Ecto neural progenitor cell (in vitro differentiated cells): Measurements from ENCODE around the gene COL15A1.
"Not testable (repeated sequence)": the region's sequence is repeated elsewhere in the genome, so short reads cannot be mapped to it uniquely, and the experiment has no call there.

Experiments
- DNase-seq: peaks from one replicate; pipeline ENCODE4 v3.0.0-alpha.2; 2018; ENCODE audit warnings: low spot score

COL15A1 gene

GRCh38 chr9:99079542-99079941 is 135.8 kb downstream of the COL15A1 start:
- DNase-seq = no peak

DNA sequence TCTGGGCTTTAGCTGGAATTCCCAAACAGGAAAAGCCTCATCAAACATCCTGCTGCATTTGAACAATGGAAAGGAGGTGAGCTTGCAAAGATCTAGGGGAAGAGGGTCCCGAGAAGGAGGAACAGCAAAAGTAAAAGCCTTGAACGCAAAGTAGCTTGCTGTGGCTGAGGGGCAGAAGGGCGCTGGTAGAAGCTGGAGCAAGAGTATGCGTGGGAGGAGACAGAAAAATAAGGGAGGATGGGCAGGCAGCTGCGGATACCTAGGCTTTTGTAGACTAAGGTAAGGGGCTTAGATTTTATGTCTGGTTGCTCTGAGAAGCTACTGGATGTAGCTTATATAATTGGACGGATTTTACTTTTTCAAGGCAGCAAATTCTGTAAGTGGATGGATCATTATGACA is 139.3 kb downstream of the COL15A1 start:
- no peak for DNase-seq

DNA sequence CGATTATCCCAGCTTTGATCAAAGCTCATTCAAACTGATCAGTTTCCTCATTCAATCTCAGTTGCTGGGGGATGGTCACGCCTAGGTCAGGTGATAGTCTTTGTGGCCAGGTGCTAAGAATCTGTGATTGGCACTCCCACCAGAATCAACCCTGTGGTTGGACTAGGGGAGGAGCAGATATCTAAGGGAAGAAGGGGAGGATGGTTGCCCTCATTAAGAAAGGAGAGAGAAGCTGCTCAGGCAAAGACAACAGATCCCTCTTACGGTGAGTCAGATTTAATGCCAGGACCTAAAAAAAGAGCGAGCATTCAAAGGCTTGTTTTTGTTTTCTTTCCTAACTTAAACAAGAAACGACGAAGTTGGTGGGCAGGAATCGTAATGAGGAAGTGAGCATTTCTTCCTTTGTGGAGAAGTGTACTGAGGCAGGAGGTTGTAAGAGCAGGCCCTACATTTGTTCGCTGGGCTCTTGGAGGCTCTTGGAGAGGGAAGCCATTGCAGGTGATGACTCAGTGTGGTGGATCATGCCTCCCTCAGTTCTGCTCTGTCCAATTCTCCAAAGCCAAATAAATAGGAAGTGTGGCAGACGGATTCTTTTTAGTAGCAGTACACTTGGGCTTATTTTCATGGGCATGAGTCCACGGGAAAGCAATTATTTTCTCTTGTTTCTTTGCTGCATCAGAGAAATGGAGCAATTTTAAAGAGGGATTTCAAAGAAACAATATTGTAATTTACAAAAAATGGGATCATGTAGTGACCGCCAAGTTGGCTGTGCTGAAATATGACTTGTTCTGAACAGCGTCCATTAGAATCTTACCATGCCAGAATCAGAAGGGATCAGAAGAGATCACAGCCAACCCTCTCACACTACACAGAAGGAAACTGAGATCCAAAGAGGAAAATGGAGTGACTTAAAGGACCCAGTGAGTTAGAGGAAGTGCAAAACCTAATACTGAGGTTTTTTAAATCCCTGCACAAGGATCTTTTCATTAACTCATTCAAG is 142.5 kb downstream of the COL15A1 start:
- no peak for DNase-seq

DNA sequence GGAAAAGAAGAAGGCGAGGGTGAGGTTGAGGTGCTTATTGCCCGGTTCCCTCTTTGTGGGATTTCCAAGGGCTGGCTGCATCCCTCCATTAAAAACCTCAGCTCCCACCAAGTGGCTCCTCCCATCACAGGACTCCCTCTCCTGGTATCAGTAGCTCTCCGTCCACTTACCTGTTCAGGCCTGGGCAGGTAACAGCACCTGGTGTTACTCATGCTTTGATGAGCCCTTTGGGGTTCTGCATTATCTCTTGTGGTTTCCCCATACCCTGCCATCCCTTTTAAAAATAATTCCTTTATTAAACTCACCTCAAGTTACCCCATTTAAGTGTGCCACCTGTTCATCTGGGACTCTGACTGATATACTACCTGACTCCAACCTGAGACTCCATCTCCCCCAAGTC is 143.8 kb downstream of the COL15A1 start:
- no peak for DNase-seq

DNA sequence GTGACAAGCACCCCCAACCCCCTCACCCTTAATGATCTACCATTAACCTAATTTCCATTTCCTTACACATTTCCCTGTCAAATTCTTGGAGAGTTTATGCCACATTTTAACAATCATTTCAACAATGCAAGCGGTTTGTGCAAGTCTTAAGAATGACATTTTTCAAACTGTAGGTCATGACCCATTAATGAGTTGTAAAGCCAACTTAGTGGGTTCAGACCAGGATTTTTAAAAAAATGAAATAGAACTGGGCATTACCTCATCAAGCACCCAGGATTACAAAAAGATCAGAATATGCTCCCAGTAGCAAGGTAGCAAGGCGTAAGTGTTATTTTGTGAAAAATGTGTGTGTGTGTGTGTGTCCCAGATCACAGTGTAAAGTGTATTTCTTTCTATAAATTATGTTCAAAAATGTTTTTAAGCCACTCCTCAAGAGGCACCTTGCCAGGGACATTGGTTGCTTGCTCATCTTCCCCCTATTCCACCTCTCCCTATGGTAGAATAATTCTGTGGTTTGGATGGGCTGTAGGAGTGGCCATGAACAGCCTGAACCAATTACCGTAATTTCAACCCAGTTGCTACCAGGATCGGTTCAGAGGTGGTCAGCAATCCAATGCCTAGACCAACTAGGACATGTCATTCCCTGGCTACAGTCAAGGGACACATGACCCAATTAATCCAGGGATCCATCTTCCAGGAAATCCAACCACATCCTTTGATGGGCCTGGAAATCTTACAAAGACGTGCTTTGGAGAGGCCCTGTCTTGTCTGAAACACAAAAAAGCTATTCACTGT is 146.8 kb downstream of the COL15A1 start:
- no peak for DNase-seq

- no peak for DNase-seq
These were observed 149.2 kb downstream of the COL15A1 start for GRCh38 chr9:99092643-99093491.

DNA sequence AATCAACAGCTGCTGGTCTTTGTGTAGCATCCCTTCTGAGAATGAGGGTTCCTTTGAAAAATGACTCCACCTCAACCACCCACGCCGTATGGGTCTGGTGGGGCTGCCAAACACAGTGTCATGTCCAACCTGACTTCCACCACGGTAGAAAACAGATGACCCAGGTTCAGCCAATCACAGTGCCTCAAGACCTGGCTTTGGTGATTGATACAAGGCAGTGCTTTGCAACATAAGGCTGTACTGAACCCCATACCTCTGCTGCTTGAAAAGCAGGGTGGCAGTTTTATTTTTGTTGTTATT is 149.7 kb downstream of the COL15A1 start:
- no peak for DNase-seq

- no peak for DNase-seq
These were observed 151.9 kb downstream of the COL15A1 start for GRCh38 chr9:99095565-99095964.

- peak; percentile 55 for DNase-seq
These were observed 152.7 kb downstream of the COL15A1 start for GRCh38 chr9:99096409-99096808.

DNA sequence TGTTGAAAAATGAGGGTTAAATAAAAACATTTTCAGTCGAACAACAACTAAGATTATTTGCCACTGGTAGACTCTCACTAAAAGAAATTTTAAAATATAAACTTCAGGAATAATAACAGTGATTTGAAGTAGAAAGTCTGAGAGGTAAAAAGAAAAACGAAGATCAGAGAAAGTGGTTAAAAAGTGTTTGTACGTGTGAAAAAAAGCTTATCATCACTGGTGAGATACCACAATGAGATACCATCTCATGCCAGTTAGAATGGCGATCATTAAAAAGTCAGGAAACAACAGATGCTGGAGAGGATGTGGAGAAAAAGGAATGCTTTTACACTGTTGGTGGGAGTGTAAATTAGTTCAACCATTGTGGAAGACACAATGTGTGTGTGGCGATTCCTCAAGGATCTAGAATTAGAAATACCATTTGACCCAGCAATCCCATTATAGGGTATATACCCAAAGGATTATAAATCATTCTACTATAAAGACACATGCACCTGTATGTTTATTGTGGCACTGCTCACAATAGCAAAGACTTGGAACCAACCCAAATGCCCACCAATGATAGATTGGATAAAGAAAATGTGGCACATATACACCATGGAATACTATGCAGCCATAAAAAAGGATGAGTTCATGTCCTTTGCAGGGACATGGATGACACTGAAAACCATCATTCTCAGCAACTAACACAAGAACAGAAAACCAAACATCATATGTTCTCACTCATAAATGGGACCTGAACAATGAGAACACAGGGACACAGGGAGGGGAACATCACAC is 156.3 kb downstream of the COL15A1 start:
- not testable (repeated sequence) for DNase-seq

DNA sequence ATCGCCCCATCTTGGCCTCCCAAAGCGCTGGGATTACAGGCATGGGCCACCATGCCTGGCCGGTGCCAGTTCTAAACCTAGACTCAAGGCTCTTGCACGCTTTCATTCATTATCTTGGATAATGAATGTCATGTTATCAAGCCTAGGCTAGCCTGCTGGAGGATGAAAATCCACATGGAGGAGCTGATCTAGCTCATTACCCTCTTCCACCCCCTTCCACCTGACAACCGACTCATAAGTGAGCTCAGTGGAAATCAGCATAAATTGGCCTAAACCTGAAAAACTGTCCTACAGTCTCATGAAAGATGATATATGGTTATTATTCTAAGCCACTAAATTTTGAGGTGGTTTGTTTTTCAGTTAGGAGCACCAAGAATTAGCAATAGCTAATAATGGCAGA is 157.6 kb downstream of the COL15A1 start:
- DNase-seq = no peak

DNA sequence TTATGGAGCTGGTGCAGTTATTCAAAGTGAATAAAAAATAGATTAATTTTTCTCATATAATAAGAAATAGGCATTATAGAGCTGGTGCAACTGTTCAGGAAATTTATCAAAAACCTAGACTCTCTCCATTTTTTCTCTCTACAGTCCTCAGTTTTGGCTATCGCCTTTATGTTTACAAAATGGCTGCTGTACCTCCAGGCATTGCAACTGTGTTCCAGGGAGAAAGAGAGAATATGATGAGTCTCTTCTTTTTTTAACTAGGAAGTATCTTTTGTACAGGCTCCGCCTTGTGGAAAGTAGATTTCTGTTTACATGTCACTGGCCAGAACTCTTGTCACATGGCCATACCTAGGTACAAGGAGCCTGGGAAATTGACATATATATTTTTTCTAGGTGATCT is 158.1 kb downstream of the COL15A1 start:
- no peak for DNase-seq

DNA sequence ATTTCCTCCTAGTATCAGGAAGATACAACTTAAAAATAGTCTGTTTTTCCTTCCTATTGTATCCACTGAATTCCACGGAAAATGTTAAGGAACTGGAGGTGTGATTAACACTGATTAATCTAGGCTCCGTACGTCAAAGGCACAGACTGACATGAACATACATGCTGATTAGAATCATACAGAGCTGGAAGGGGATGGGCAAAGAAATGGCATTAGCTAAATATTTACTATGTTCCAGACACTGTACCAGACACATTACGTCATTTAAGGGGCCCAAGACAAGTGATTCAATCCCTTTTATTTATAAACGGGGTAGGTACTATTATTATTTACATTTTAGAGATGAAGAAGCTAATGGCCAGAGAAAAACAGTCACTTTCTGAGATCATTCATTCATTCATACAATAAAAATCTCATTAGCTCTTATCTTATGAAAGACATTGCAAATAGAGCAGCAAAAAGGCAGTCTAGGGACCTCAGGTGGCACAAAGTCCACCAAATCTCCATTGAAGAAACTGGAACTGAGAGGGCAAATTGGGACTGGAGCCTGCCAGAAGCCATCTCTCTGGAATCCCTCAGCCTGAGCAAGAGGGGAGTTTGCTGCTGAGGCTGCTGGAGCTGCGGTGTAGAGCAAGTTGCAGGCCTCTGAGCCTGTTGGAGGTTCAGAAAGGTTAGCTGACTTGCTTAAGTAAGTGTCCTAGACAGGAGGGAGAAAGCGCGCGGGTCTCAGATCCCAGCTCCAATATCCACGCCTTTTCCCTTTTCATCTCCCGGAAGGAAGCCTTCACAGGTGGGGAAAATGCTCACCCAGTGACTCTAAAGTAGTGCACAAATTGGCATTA is 159.6 kb downstream of the COL15A1 start:
- no peak for DNase-seq

DNA sequence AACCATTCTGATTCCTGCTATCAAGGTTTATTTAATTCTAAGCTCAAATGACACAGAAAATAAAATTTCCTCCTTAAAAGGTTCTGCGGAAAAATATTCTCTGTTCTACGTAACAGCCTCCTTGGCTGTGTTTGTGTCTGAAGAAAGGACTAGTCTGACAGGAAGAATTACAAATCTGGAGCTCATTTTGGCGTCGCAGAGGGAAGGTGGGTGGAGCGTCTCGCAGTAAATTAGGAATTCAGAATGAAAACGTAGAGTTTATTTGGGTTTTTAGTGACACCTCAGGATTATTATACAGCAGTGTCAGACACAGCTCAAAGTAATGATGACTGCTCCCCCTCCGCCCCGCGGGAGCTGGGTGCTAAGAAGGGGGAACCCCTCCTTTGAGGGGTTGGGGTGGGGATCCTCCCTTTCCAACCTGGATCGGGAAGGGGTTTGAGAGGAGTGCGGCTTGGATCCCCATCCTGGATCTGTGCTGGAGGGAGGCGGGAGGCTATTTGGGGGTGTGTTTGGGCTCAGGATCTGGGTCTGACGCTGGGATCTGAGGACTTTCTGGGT is 160.3 kb downstream of the COL15A1 start:
- no peak for DNase-seq

DNA sequence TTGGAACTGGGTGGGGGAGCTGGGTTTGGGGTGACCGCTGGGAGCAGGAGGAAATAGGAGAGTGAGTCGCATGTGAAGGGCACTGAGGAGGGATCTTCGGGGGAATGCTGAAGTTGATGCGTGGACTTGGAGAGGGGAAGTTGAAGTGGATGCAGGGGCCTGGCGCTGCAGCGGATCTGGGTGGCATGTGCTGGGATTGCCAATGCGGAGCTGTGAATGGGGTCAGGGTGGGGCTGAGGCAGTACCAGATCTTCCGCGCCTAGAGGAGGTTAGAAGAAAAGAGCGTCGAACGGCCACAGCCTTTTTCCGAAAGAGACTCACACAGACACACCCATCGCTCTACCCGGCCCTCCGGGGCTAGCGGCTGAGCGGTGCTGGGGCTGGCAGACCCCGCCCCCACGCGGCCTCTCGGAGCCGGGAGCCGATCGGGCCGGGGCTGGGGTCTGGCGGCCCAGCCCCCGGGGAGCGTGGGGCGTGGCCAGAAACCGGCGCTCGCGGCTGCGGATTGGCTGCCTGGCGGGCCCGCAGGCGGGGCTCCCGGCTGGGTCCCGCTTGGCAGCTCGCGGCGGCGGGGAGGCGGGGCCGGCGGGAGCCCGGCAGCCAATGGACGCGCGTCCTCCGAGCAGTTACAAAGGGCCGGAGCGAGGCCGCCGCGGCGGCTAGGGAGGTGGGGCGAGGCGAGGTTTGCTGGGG is 160.9 kb downstream of the COL15A1 start, which contains the start of gene TGFBR1:
Gene TGFBR1, plus strand, starts transcription at position 655 of the 693 bp plus-strand sequence. CDS start 93 bp downstream, outside the sequence.
- DNase-seq = peak; percentile 97

DNA sequence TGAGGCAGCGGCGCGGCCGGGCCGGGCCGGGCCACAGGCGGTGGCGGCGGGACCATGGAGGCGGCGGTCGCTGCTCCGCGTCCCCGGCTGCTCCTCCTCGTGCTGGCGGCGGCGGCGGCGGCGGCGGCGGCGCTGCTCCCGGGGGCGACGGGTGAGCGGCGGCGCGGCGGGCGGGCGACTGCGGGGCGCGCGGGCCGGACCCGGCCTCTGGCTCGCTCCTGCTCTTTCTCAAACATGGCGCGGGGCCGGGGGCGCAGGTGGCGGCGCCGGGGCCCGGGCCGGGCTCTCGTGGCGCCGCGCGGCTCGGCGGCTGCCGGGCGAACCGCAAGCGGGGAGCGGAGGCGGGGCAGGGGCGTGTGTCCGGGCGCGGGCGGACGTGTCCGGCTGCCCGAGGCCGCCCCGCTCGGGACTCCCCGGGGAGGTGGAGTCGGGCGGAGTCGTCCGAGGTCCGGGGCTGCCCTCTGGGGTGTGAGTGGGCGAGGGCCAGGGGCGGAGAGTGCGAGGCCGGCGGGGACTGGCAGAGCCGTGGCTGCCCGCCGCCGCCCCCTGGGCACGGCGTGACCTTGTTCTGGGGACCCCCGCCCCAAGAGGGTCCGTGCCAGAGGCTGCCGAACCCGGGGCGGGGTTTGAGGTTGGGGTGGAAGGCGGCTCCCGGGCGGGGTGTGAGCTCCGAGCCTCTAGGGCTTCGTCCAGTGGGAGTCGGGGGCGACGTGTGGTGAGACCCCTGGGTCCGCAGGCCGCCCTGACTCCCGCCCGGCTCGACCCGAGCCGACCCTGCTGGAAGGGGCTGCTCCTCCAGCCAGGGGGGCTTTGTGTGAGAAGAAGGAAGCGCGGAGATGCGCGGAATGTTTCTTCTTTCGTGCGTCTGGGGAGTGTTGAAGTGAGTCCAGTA is 161.7 kb downstream of the COL15A1 start:
- DNase-seq = peak; percentile 84

DNA sequence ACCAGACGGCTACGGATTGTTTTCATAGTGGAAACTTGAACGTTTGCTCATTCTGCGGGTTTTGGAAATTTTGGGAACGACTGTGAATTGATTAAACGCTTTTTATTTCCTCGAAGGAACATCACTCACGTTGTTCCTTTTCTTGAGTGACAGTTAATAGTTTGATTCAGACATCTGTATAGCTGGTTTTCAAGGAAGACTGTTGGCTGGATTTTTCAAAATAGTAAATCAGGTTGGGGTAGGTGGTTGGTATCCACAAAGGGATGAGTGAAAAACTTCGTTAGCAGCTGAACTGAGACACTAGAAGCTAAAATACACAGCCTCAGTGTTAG is 162.3 kb downstream of the COL15A1 start:
- DNase-seq = no peak

GRCh38 chr9:99107421-99107820 is 163.7 kb downstream of the COL15A1 start:
- no peak for DNase-seq

DNA sequence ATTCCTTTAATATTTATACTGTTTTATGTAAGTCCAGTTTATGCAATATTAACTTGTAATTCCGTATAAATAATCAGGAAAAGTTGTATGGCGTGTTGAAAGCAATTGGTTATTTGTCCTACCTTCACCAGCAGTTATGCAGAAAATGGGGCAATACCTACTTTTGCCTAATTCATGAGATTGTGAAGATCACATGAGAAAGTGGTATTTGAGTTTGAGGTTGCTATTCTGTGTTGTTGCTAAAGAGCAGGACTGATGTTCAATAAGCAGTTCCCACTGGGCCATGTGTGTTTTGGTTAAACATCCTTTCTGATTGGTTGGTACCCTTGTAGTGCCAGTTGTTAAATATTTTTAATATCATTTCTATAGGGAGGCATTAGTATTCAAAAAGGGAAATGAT is 164.4 kb downstream of the COL15A1 start:
- DNase-seq = no peak
